Stimulated activated naive CD4-positive, alpha-beta T cell treated with Interleukin-2 at 50 U/mL for 16 hours (primary cell): ENCODE measurements around the gene WDR38.

Experiments used
- DNase-seq: peaks from one replicate; lab custom pipeline; 2025; lab: John Stamatoyannopoulos, UW

The WDR38 gene

DNA sequence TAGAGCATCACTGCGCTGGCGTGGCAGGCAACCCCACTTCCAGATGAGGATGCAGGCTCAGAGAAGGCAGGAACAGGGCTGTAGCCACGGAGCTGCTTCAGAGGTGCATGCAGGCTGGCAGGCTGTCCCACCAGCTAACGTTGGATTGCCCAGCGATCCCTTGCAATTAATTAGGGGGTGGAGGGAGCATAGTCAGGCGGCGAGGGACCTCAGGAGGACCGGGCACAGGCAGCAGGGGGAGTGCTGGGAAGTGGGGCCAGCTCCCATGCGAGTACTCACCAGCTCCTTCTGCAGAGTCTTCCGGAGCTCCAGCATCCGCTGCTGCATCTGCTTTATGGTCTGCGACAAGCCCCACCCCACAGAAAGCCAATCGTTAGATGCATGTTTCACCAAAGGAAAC is 29.0 kb downstream of the WDR38 start:
- no peak for DNase-seq

DNA sequence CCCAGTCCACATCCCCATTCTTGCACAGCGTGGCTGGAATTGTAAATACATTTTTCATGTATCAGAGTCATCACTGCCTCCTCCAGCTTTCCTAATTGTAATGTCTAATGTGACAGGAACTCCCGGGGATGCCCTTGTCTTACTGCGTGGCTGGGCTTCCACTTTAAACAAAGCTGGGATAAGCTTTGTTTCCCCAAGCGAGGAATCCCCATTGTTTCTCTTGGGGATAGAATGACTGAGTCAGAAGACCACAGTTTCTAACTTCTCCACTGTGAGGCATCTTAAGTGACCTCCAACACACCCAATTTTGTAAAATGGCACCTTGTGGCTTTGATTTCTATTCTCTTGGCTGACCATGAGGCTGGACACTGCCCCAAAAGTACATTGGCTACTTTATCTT is 31.1 kb downstream of the WDR38 start:
- DNase-seq, result no peak

- DNase-seq, result no peak
These were observed 32.3 kb downstream of the WDR38 start for GRCh38 chr9:124885551-124885950.

DNA sequence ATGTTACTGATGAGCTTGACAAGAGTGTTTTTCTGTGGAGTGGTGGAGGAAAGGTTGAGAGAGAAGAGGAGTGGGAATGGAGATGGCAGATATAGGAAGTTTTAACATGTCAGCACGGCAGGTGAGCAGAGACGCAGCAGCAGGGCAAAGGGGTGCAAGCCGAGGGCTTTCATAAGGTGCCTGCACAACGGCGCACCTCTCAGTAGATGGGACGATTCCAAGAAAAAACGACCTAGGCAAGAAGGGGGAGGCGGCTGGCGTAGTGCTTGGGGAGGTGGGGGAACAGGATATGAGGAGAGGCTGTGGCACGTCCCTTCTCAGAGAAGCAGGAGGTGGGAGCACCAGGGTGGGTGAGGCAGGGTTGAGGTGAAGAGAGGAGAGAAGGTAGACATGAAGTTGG is 33.2 kb downstream of the WDR38 start:
- no peak for DNase-seq

DNA sequence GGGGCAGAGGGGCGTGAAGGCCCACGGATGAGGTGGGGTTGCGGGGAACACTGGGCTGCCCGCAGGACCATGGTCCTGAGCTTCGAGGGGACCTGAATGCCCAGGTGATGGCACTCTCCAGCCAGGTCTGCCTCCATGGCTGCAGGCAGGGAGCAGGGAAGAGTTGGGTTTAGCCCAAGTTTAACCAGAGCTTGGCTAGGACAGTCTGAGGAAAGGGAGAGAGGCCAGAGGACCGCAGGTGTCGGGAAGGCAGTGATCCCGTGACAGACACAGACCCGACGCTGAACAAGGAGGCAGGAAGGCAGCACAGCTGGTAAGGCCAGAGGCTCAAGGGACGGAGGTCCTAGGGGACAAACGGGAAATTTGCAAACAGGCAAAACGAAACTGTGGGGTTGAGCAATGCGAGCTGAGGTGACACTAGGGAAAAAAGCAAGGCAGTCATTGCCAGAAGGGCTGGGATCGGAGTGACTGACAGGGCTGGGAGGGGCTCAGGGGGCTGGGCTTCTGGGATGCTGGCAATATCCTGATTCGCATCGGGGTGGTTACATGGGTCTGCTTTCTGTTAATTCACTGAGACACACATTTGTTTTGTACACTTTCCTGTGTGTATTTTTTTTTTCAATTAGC is 33.7 kb downstream of the WDR38 start:
- DNase-seq, result no peak

- no peak for DNase-seq
These were observed 34.6 kb downstream of the WDR38 start for GRCh38 chr9:124887832-124888231.

GRCh38 chr9:124889006-124889405 is 35.7 kb downstream of the WDR38 start:
- no peak for DNase-seq

GRCh38 chr9:124890179-124890578 is 36.9 kb downstream of the WDR38 start:
- DNase-seq, result no peak

DNA sequence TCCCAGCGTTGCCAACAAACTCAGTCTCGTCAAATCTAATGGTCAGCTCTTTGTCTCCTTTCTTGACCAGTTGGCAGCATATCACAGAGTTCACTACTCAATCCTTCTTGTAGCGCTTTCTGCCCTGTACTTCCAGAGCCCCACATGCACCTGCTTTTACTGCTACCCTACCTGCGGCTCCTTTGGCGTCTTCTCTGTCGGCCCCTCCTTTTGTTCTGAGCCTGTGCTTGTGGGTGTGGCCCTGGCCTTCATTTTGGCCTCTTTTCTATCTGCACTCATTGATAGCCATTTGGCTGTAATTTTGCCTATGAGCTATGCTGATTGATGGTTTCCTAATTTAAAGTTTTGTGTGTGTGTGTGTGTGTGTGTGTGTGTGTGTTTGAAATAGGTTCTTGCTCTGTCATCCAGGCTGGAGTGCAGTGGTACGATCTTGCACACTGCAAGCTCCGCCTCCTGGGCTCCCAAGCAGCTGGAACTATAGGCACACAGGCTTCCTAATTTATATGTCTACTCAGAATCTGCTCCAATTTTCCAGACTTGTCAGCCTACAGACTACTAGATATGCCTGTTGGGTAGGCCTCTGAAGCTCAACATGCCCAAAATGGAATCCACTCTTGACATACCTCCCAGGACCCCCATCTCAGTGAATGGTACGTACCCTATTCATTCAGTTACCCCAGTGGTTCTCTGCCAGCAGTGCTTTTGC is 40.9 kb downstream of the WDR38 start:
- no peak for DNase-seq

DNA sequence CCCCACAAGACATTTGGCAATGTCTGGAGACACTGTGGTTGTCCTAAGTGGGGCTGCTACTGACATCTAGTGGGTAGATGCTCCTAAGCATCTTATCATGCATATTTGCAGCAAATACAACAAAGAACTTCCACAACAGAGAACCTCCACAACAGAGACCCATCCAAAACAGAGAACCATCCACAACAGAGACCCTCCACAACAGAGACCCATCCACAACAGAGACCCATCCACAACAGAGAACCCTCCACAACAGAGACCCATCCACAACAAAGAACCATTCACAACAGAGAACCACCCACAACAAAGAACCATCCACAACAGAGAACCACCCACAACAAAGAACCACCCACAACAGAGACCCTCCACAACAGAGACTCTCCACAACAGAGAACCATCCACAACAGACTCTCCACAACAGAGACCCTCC is 41.5 kb downstream of the WDR38 start:
- DNase-seq, result peak; percentile 8

DNA sequence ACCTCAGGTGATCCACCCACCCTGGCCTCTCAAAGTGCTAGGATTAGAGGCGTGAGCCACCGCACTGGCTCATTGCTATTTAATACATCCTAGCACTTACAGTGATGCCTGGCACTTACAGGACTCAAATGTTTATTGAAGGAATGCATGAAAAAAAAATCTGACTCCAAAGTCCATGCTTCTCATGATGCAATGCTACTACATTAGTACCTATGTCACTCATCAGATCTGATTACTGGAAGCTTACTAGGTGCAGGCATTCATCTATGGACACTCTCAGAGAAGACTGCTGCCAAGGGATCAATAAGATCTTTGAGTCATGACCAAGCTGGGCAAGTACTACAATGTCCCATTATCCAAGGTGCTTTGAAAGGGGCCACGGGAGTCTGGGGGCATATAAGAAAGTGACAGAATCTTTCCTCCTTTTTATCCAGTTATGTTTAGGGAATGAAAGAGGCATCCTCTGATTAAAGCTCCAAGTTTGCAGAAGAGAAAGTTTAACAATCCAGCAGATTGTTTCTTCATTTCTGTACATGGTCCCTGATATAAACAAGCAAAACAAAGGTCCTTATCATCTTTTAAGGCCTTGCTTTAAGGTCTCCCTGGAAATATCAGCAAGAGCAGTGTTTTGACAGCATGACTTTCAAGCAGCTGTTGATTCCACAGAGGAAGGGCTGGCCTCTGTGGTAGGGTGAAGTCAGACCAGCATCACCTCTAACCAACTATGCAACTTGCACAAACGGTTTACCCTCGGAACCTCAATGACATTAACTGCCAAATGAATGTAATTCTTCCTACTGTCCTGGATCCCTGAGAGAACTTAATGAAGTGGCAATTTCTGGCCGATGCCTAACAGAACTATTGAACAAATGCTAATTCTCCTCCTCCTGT is 44.6 kb downstream of the WDR38 start:
- no peak for DNase-seq

GRCh38 chr9:124899845-124900244 is 46.6 kb downstream of the WDR38 start:
- DNase-seq, result no peak

GRCh38 chr9:124906966-124907365 is 53.7 kb downstream of the WDR38 start:
- no peak for DNase-seq
